RPMI8226 (cell line): Measurements from ENCODE around the gene CDKL4.
"Not testable (repeated sequence)": the region's sequence is repeated elsewhere in the genome, so short reads cannot be mapped to it uniquely, and the experiment has no call there.

ENCODE experiments used
- DNase-seq: peaks from one replicate; pipeline ENCODE4 v3.0.0-alpha.2; 2015

CDKL4 gene

DNA sequence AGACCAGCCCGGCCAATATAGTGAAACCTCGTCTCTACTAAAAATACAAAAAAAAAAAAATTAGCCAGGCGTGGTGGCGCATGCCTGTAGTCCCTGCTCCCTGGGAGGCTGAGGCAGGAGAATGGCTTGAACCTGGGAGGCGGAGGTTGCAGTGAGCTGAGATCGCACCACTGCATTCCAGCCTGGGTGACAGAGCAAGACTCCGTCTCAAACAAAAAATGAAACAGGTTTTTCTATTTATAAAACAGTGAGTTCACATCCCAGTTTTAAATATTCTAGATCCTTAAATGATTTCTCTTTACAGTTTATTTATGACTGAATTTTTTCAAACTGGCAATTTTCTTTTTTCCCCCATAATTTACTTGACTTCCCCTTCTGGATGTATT is 102.8 kb downstream of the CDKL4 start:
- not testable (repeated sequence) for DNase-seq

DNA sequence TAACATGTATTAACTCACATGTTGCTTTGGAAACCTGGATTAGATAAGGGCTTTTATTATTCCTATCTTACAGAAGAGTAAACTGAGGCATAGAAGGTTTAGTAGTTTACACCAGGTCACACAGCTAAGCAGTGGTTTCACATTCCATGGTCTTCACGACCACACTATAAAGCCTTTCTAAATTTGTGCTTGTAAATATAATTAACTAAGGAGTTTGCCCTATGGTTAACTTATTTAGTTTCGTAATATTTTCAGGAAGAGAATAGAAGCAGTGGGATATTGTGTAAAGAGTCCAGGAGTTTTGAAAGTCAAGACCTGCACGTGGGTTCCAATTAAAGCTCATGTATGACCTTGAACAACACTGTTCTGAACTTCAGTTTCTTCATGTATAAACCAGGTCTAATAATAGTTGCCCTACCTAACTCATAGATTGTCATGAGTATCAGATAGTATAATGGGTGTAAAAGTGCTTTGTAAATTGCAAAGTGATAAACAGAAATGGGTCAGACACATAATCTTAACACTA is 103.4 kb downstream of the CDKL4 start:
- DNase-seq, result no peak

DNA sequence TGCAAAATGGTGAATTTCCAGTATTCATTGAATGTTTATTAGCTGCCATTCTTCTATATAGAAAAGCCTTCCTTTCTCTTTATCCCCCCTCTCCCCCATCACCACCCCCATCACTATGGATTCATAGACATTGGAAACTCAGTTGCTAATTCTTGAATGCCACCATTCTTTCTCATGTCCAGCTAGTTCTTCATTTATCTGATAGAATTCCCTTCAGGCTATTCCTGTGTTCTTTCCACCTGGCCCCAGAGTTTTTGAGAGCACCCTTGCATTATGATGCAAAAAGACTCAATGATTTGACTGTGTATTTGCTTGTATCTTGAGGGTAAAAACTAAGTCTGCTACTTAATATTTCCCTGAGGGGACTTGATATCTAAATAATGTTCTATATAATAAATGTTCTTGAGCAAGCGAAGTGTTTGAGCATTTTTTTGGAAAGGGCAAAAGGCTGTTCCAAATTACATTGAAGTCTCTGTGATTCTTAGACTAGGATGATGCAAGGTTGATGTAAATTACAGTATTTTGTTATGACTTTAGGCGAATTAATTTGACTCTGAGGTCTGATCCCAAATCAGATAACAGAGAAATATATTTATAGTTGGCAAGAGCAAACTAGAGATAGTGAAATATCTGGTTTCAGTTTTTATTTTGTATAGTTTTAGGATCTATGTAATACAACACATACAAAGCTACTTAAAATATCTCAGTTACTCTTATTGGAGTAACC is 104.1 kb downstream of the CDKL4 start:
- DNase-seq, result no peak

- DNase-seq, result no peak
These were observed 104.9 kb downstream of the CDKL4 start for GRCh38 chr2:39138837-39139211.

DNA sequence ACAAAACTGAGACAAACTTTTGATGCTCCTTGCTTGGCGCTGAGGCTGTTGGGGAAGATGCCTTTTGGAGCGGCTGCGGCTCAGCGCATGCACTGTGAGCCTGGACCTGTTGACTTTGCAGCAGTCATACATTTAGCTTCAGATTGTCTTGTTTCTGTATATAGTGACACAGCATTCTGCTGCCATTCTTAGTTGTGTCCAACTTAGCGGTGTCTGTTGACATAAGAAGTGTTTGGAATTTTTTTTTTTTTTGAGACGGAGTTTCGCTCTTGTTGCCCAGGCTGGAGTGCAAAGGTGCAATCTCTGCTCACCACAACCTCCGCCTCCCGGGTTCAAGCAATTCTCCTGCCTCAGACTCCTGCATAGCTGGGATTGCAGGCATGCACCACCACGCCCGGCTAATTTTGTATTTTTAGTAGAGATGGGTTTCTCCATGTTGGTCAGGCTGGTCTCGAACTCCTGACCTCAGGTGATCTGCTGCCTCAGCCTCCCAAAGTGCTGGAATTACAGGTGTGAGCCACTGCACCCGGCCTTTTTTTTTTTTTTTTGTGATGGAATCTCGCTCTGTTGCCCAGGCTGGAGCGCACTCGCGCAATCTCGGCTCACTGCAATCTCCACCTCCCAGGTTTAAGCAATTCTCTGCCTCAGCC is 105.5 kb downstream of the CDKL4 start:
- not testable (repeated sequence) for DNase-seq

DNA sequence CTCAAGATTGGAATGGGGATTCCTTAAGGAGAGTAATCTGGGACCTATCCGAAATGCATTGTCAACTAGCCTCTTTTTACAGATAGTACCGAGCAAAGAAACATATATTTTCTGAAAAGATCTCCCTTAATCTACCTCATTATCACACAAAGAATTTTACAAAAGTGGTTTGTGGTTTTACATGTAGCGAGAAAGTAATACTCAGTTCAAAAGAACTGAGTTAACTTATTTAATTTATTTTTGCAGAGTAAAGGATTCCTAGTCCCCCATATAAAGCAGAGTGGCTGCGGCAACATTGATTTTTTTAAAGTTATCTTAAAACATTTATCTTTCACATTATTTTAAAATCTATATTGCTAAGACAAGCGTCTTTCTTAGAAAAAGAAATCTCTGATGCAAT is 107.0 kb downstream of the CDKL4 start:
- DNase-seq, result no peak

DNA sequence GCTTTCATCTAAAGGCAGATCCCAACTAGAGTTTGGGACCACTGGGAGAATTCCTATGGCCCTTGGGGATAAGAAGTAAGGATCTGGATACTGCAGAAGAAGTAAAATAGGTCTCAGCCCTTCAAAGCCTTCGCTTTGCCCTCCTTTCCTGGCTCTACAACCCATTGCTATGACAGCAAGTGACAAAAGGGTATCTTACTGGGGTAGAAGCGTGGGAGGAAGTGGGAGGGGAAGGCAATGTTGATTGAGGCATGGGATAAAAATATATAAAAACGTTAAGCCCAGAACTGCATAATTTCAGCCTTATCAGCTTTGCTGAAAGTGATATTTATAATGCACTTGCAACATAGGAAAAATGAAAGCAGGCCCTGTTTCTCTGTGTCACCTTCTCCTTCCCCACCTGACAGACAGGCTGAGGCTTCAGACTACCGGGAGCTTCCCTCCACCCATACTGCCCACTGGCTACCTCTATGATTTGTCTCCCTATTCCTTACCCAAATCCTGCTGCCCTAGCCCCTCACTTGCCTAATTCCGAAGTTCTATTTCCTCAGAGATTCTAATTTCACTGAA is 108.0 kb downstream of the CDKL4 start:
- no peak for DNase-seq

GRCh38 chr2:39133215-39133851 is 110.4 kb downstream of the CDKL4 start:
- DNase-seq, result no peak

GRCh38 chr2:39128919-39129391 is 114.8 kb downstream of the CDKL4 start:
- DNase-seq, result peak; percentile 63

DNA sequence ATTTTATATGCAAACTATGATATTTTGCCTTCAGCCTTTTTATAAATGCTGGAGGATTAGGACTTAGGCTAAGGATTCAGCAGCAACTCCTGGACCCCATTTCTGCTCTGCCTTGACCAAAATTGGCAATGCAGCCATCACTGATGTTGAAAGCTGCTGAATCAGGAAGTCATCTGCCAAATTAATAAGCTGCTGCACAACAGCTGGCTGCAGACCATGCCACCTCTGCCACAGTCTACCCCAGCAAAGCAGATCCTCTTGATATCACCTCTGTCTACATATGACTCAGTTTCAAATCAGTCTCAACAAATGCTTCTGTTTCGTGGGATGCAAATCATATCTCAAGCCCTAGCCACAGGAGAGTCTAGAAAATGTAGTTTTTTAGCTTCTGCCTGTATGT is 115.8 kb downstream of the CDKL4 start:
- DNase-seq, result peak; percentile 77
